ENCODE data around the gene C1orf185. TPM values are rescaled to one million over a fixed set of nuclear protein-coding genes. Genes with fewer than 3 reads are reported as not detected.
"Not testable (repeated sequence)": the region's sequence is repeated elsewhere in the genome, so short reads cannot be mapped to it uniquely, and the experiment has no call there.

Gene C1orf185
- total RNA-seq, 1 donor = not detected

DNA sequence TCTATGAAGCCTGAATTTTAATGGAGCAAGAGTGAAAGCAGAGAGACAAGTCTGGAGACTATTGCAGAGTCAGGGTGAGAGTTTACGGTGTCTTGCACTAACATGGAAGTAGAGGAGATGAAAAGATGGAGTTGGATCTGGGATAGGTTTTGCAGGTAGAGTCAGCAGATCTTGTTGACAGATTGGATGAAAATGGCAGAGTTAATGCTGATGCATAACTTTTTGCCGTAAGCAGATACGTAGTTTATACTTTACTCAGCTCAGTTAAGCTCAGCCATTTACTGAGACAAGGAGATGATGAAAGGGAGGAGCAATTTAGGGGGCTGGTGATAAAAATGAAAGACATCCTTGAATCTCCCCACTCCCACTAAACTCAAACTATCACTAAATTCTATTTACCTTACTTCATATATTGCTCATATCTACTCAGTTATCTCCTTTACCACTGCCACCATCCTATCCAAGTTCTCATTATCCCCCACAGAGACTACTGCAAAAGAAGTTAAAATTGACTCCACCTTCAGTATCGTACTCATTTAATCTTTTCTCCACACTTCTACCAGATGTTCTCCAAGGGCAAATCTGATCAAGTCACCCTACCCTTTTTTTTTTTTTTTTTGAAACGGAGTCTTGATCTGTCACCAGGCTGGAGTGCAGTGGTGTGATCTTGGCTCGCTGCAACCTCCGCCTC, 13.8 kb downstream of the C1orf185 start:
- no peak for TF ChIP-seq CTCF (IDR thresholded peaks at IDR 0.05; ENCODE audit: extremely low read depth, low read depth, low read length)
- H3K27ac ChIP-seq (ENCODE audit: low read depth, low read length) = no peak overlapping the region
- peak overlapping the region; percentile 27 for H2AFZ ChIP-seq (ENCODE audit: low read length)
- no peaks in the 10 kb centered on the region for H3K9me3 ChIP-seq (ENCODE audit: low read depth, low read length)
- no peaks in the 10 kb centered on the region for H3K36me3 ChIP-seq (ENCODE audit: insufficient read depth, low read length)
- no peaks in the 10 kb centered on the region for H3K79me2 ChIP-seq (ENCODE audit: insufficient read depth, low read length)
- H4K20me1 ChIP-seq (ENCODE audit: insufficient read depth, low read length) = no peaks in the 10 kb centered on the region
- no peaks in the 10 kb centered on the region for H3K4me1 ChIP-seq (ENCODE audit: insufficient read depth, low read length)
- peaks cover 3% of the 10 kb centered on the region for H3K27me3 ChIP-seq (ENCODE audit: insufficient read depth, low read length)
- H3K4me3 ChIP-seq (ENCODE audit: insufficient read depth, low read length) = no peak overlapping the region
- peak overlapping the region; percentile 58 for H3K4me2 ChIP-seq (ENCODE audit: insufficient read depth, low read length)
- no peak for DNase-seq (ENCODE audit: insufficient read length, low spot score, missing footprints)

GRCh38 chr1:51119331-51119730, 17.3 kb downstream of the C1orf185 start:
- no peak for TF ChIP-seq CTCF (IDR thresholded peaks at IDR 0.05; ENCODE audit: extremely low read depth, low read depth, low read length)
- H3K4me2 ChIP-seq (ENCODE audit: insufficient read depth, low read length) = no peak overlapping the region
- H3K36me3 ChIP-seq (ENCODE audit: insufficient read depth, low read length) = no peaks in the 10 kb centered on the region
- H3K9me3 ChIP-seq (ENCODE audit: low read depth, low read length) = no peaks in the 10 kb centered on the region
- no peaks in the 10 kb centered on the region for H3K79me2 ChIP-seq (ENCODE audit: insufficient read depth, low read length)
- no peak for DNase-seq (ENCODE audit: insufficient read length, low spot score, missing footprints)
- H2AFZ ChIP-seq (ENCODE audit: low read length) = no peak overlapping the region
- H3K4me3 ChIP-seq (ENCODE audit: insufficient read depth, low read length) = no peak overlapping the region
- no peaks in the 10 kb centered on the region for H3K4me1 ChIP-seq (ENCODE audit: insufficient read depth, low read length)
- no peaks in the 10 kb centered on the region for H4K20me1 ChIP-seq (ENCODE audit: insufficient read depth, low read length)
- H3K27me3 ChIP-seq (ENCODE audit: insufficient read depth, low read length) = peaks cover 3% of the 10 kb centered on the region
- no peak overlapping the region for H3K27ac ChIP-seq (ENCODE audit: low read depth, low read length)

DNA sequence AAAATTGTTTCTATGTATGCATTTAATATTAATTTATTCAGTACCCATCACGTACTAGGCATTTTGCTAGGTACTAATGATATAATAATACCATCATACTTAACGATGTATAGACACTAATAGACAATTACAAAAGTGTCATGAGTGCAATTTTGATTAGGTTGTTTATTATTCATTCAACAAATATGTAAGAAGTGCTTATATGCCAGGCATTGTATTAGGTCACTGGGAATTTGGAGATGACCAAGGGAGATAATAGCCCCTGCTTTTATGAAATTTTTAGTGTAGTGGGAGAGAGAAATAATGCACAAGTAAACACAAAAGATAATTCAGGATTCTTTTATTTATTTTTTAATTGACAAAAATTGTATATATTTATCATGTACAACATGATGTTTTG, 18.6 kb downstream of the C1orf185 start:
- no peak for TF ChIP-seq CTCF (IDR thresholded peaks at IDR 0.05; ENCODE audit: extremely low read depth, low read depth, low read length)
- Histone ChIP-seq H3K9me3 (ENCODE audit: low read depth, low read length) (no peaks in the 10 kb centered on the region), H2AFZ (ENCODE audit: low read length) (no peak overlapping the region), H3K79me2 (ENCODE audit: insufficient read depth, low read length) (no peaks in the 10 kb centered on the region), H3K4me2 (ENCODE audit: insufficient read depth, low read length) (no peak overlapping the region), H3K27me3 (ENCODE audit: insufficient read depth, low read length) (peaks cover 3% of the 10 kb centered on the region), H3K4me1 (ENCODE audit: insufficient read depth, low read length) (no peaks in the 10 kb centered on the region), H3K4me3 (ENCODE audit: insufficient read depth, low read length) (no peak overlapping the region), H3K27ac (ENCODE audit: low read depth, low read length) (no peak overlapping the region), H4K20me1 (ENCODE audit: insufficient read depth, low read length) (no peaks in the 10 kb centered on the region), H3K36me3 (ENCODE audit: insufficient read depth, low read length) (no peaks in the 10 kb centered on the region)
- no peak for DNase-seq (ENCODE audit: insufficient read length, low spot score, missing footprints)

GRCh38 chr1:51127152-51127551, 25.1 kb downstream of the C1orf185 start:
- H3K9me3 ChIP-seq (ENCODE audit: low read depth, low read length); H3K27ac ChIP-seq (ENCODE audit: low read depth, low read length); H3K4me1 ChIP-seq (ENCODE audit: insufficient read depth, low read length); H3K27me3 ChIP-seq (ENCODE audit: insufficient read depth, low read length); H3K36me3 ChIP-seq (ENCODE audit: insufficient read depth, low read length); DNase-seq (ENCODE audit: insufficient read length, low spot score, missing footprints); H3K4me3 ChIP-seq (ENCODE audit: insufficient read depth, low read length); H4K20me1 ChIP-seq (ENCODE audit: insufficient read depth, low read length); H3K4me2 ChIP-seq (ENCODE audit: insufficient read depth, low read length); H3K79me2 ChIP-seq (ENCODE audit: insufficient read depth, low read length); H2AFZ ChIP-seq (ENCODE audit: low read length): not testable (repeated sequence)

Measured in osteoblast (primary cell).